Spinal cord (tissue), 10 donors: ENCODE measurements around the gene TASP1. TPM values are rescaled to one million over a fixed set of nuclear protein-coding genes. Genes with fewer than 3 reads are reported as not detected.
A peak's percentile ranks its signal among the peaks of the same experiment; 100 is the strongest.
"Not testable (repeated sequence)": the region's sequence is repeated elsewhere in the genome, so short reads cannot be mapped to it uniquely, and the experiment has no call there.

ENCODE experiments used
- DNase-seq, 6 donors: peaks; one replicate each; pipeline versions ENCODE4 v3.0.0 to v3.0.0-alpha.2; 2013 to 2015; ENCODE audit warnings: low spot score in 6 of 6, low read depth in 4 of 6
- H3K27ac ChIP-seq: one replicate; pipeline ENCODE4 v1.5.1; 2013; ENCODE audit warnings: low read depth, low read length, control low read depth
- H3K27me3 ChIP-seq: one replicate; pipeline ENCODE4 v1.6.1; 2013; ENCODE audit warnings: low read length; ENCODE audit not compliant: control insufficient read depth, insufficient read depth
- H3K36me3 ChIP-seq: one replicate; pipeline ENCODE4 v1.6.1; 2013; ENCODE audit warnings: low read length; ENCODE audit not compliant: control insufficient read depth, insufficient read depth
- H3K4me1 ChIP-seq: one replicate; pipeline ENCODE4 v1.6.1; 2013; ENCODE audit warnings: low read length; ENCODE audit not compliant: control insufficient read depth, insufficient read depth
- H3K4me3 ChIP-seq: one replicate; pipeline ENCODE4 v1.5.1; 2013; ENCODE audit warnings: low read depth, low read length, control low read depth
- H3K9me3 ChIP-seq: one replicate; pipeline ENCODE4 v1.6.1; 2013; ENCODE audit warnings: low read length; ENCODE audit not compliant: control insufficient read depth, insufficient read depth
- WGBS: methylation state at CpG from one replicate; pipeline ENCODE4 v1.1.5; 2013; ENCODE audit warnings: missing lambda C conversion rate; ENCODE audit not compliant: insufficient coverage; 5-methylcytosine and 5-hydroxymethylcytosine counted together
- polyA plus RNA-seq, 2 donors: library from polyadenylated mRNA; unstranded; fragments of 120-200 nt; gene quantifications; one replicate each; pipeline ENCODE4 v1.2.1, GENCODE V29; 2013; ENCODE audit not compliant: insufficient read length in 2 of 2
- total RNA-seq, 2 donors: library from RNA; depleted of rRNA in 1 of 2; stranded (reverse); fragments of 120-200 nt in 1 of 2; fragments of >200 nt in 1 of 2; gene quantifications; one replicate each; pipeline versions ENCODE4 v1.2.3 to v1.2.4, GENCODE V29; 2013 to 2014
- donor health status: healthy.

TASP1 gene
- total and polyA plus RNA-seq, 4 donors: 8.9 to 20.4 (median 14.5) TPM

- DNase-seq: no peak
- no CpG with 5 or more reads among the region's 3 CpGs for WGBS
These were observed 34.0 kb upstream of the TASP1 start for GRCh38 chr20:13672690-13673089.

GRCh38 chr20:13671916-13672378, 33.2 kb upstream of the TASP1 start:
- Histone ChIP-seq H3K36me3 (no peaks in the 10 kb centered on the region), H3K4me3 (no peak overlapping the region), H3K27me3 (no peaks in the 10 kb centered on the region), H3K27ac (no peak overlapping the region), H3K9me3 (no peaks in the 10 kb centered on the region), H3K4me1 (no peaks in the 10 kb centered on the region)
- 50% methylated on average over 1 of the region's 1 CpG for WGBS
- peak in 2 of 6 donors; percentile 11 to 74 for DNase-seq

More at GRCh38 chr20:13672690-13673089, 34.0 kb upstream of the TASP1 start:
- H3K9me3 ChIP-seq: no peaks in the 10 kb centered on the region
- H3K27ac ChIP-seq: no peak overlapping the region
- no peaks in the 10 kb centered on the region for H3K27me3 ChIP-seq
- H3K36me3 ChIP-seq: no peaks in the 10 kb centered on the region
- no peak overlapping the region for H3K4me3 ChIP-seq
- no peaks in the 10 kb centered on the region for H3K4me1 ChIP-seq

DNA sequence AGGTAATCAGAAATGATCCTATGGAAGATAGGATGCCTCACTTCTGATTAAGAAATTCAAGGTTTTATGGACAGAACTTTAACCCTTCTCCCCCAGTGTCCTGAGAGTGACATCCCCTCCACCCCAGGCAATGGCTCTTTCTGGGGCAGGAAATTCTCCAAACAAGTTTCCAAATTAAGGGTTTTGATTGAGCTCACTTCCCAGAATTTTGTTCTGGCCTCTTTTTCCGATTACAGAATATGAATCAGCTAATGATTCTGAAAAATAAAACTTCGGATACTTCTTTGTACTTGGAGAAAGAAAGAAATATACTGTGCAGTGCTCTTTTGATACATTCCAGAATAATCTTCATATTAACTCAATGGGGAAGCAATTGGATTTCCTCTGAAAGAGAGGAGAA, 32.8 kb upstream of the TASP1 start:
- no CpG with 5 or more reads among the region's 2 CpGs for WGBS

GRCh38 chr20:13670160-13670559, 31.4 kb upstream of the TASP1 start:
- no peak for DNase-seq
- no peaks in the 10 kb centered on the region for H3K27me3 ChIP-seq
- H3K4me3 ChIP-seq: no peak overlapping the region
- H3K9me3 ChIP-seq: no peaks in the 10 kb centered on the region
- no peak overlapping the region for H3K27ac ChIP-seq
- no peaks in the 10 kb centered on the region for H3K36me3 ChIP-seq
- no peaks in the 10 kb centered on the region for H3K4me1 ChIP-seq

More for the DNA sequence above, 32.8 kb upstream of the TASP1 start:
- Histone ChIP-seq H3K27ac (no peak overlapping the region), H3K27me3 (no peaks in the 10 kb centered on the region), H3K36me3 (no peaks in the 10 kb centered on the region), H3K9me3 (no peaks in the 10 kb centered on the region), H3K4me1 (no peaks in the 10 kb centered on the region), H3K4me3 (no peak overlapping the region)
- DNase-seq: no peak

DNA sequence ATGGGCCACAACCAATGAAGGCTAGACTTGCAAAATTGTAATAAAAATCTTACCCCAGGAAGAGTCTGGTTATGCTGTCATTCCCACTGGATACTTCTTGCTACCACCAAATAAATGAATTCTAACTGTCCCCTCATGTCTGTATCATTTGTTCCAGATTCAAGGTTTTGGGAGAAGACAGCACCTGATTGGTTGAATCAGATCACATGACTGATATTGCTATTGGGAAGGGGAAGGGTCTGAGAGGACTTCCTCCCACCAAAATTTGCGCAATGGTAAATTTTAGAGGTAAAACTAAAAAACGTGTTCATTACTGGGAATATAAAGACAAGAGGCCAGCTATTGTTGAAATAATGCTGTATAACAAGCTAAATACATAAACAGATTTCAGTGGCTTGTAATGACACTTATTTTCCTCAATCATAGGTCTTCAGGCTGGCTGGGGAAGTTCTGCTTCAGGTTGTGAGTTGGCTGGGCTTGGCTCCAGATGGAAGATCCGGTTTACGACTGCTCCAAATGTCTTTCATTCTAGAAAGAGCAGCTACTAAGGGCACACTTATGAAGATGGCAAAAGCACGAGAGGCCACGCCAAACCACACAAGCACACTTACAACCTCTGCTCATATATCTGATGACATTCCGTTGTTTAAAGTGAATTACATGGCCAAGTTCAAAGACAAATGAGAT, 27.1 kb upstream of the TASP1 start:
- Histone ChIP-seq H3K36me3 (no peaks in the 10 kb centered on the region), H3K9me3 (no peaks in the 10 kb centered on the region), H3K27ac (no peak overlapping the region), H3K4me3 (no peak overlapping the region), H3K4me1 (peaks cover 5% of the 10 kb centered on the region), H3K27me3 (no peaks in the 10 kb centered on the region)
- no peak for DNase-seq
- whole genome bisulfite sequencing: no CpG with 5 or more reads among the region's 7 CpGs

DNA sequence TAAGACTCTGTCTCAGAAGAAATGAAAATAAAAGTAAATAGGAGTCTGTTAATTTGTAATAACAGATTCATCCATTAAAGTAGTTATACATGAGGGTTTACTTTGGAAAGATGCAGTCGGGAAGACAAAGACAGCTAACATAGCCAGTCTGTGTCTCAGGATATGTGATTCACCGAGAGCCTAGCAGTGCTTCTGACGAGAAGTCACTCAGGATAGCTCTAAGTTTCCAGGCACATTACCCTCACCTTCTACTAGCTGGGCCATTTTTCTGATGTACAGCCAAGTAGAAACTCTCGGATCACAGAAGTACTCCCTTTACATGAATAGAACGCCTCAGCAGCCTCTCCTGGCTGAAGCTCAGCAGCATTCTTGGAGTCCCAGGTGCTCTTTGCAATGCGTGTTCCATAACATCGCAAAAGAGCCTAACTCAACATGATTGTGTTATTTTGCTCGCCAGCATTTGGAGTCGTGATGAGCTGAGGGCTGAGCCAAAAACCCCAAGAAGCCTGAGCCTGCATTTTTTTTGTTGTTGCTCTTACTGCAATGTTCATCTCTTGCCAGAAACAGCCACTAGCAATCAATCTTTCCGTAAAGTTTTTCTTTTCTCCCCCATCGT, 22.4 kb upstream of the TASP1 start:
- Histone ChIP-seq H3K27me3 (no peaks in the 10 kb centered on the region), H3K9me3 (no peaks in the 10 kb centered on the region), H3K4me1 (peaks cover 5% of the 10 kb centered on the region), H3K4me3 (no peak overlapping the region), H3K36me3 (no peaks in the 10 kb centered on the region), H3K27ac (peak overlapping the region; percentile 33)
- DNase-seq: peak in 2 of 6 donors; percentile 61 to 81
- 40% methylated on average over 9 of the region's 11 CpGs for WGBS

GRCh38 chr20:13659288-13659687, 20.6 kb upstream of the TASP1 start:
- no peaks in the 10 kb centered on the region for H3K36me3 ChIP-seq
- H3K9me3 ChIP-seq: no peaks in the 10 kb centered on the region
- H3K4me3 ChIP-seq: no peak overlapping the region
- no peak overlapping the region for H3K27ac ChIP-seq
- H3K4me1 ChIP-seq: peaks cover 5% of the 10 kb centered on the region
- no peak for DNase-seq
- 100% methylated on average over 2 of the region's 3 CpGs for whole genome bisulfite sequencing
- no peaks in the 10 kb centered on the region for H3K27me3 ChIP-seq

GRCh38 chr20:13658060-13658459, 19.3 kb upstream of the TASP1 start:
- WGBS: no CpG with 5 or more reads among the region's 5 CpGs
- H3K27ac ChIP-seq, H3K27me3 ChIP-seq, H3K36me3 ChIP-seq, H3K4me1 ChIP-seq, H3K4me3 ChIP-seq, DNase-seq, H3K9me3 ChIP-seq: not testable (repeated sequence)

DNA sequence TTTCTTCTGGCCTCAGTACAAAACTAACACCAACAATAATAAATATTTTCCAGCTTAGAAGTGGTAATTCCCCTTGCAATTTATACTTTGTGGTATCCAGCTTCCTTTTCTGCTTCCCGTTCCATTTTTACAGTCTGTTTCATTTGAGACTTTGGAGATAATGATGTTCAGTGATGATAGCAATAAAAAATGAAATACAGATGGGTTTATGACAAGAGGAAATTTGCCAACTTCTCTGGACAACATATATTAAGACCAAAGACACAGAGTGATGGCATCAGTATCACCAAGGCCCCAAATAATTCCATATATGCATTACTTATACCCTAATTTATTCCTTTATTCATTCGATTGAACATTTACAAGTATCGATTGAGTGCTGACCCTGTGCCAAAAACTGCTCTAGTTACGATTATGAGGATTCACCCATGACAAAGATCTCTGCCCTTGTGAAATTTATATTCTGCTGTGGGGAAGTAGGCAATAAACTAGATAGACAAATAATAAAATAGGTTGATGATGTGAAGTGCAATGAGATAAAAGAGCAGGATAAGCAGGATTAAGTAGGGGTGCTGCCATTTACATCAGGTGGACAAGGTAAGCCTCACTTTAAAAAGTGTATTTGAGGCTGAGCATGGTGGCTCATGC, 18.1 kb upstream of the TASP1 start:
- Histone ChIP-seq H3K27me3 (no peaks in the 10 kb centered on the region), H3K9me3 (no peaks in the 10 kb centered on the region), H3K4me3 (no peak overlapping the region), H3K27ac (no peak overlapping the region), H3K4me1 (peaks cover 5% of the 10 kb centered on the region), H3K36me3 (no peaks in the 10 kb centered on the region)
- peak in 1 of 6 donors; percentile 35 for DNase-seq
- no CpG with 5 or more reads among the region's 4 CpGs for WGBS
